Hematopoietic multipotent progenitor cell treated with erythropoietin and hydrocortisone succinate and interleukin-3 and kit ligand, for 8 days (in vitro differentiated cells): ENCODE measurements around the gene NEU1.
"Not testable (repeated sequence)": the region's sequence is repeated elsewhere in the genome, so short reads cannot be mapped to it uniquely, and the experiment has no call there.

Source experiments
- DNase-seq: peaks from one replicate; pipeline ENCODE4 v3.0.0-alpha.2; 2015

The NEU1 gene

DNA sequence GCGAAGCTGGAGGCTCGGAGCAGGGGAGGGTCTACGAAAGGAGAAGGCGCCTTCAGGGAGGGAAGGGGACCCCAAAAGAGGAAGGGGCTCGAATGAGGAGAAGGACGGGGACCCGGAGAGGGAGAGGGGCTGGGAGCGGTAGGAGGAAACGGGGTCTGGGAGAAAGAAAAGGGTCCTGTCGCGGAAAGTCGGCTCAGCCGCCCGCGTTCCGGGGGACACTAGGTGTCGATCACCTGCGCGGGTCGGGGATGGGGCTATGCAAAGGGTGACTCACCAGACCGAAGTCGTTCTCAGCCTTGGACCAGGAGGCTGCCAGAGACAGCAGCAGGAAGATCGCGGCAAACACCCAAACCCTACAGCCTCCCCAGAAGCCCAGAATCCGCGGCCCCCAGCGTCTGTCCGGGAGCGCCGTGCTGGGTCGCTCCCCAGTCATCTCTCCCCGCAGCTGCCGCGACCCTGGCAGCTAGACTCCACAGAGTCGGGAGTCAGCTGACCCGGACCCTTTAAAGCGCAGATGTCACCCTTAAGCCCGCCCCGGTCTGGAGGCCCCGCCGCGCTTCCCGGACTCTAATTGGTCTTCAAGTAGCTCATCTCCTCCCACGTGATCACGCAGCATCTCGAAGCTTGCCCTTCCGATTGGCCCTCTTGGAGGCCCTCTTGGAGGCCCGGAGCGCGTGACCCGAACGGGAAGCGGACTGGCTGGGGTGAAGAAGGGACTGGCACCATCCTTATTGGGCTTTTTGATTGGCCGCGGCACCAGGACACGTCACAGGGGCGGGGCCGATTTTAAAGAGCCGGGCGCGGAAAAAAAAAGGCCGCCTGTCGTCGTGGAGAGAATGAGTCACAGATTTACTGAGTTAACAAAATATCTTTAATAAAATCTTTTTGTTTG, at the start of gene NEU1:
NEU1 (minus strand) TSS at position 478 of the 892 bp plus-strand sequence; CDS start at position 433, 45 bp downstream.
- DNase-seq, result peak; percentile 100

DNA sequence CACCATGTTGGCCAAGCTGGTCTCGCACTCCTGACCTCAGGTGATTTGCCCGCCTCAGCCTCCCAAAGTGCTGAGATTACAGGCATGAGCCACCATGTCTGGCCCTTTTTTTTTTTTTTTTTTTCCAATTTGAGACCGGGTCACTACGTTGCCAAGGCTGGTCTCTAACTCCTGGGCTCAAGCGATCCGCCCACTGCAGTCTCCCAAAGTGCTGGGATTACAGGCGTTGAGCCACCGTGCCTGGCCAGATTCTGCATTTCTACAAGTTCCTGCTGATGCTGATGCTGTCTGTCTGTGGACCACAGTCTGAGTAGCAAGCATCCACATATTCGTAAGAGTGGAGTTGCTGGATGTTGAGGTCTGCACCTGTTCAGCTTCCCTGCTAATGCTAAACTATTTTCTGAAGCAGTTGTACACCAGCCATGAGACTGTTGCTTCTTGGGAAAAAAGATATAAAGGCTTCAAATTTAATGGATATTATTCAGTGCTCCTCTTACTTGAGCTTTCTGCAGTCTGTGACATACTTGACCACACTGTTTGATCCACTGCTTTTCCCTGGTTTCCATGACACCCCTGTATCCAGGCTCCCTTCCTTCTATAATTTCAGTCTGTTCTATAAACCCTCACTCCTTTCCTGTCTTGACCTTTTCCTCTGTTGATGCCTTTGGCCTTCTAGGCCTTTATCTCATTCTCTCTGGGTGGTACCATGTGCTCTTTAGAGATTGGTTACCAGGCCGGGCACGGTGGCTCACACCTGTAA, 49.4 kb upstream of the NEU1 start:
- DNase-seq, result no peak

DNA sequence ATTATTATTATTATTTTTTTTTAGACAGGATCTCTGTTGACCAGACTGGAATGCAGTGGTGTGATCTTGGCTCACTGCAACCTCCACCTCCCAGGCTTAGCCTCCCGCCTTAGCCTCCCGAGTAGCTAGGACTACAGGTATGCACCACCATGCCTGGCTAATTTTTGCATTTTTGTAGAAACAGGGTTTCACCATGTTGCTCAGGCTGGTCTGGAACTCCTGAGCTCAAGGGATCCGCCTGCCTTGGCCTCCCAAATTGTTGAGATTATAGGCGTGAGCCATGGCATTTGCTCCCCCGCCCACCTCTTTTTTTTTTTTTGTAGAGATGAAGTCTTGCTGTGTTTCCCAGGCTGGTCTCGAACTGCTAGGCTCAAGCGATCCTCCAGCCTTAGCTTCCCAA, 46.7 kb upstream of the NEU1 start:
- not testable (repeated sequence) for DNase-seq

DNA sequence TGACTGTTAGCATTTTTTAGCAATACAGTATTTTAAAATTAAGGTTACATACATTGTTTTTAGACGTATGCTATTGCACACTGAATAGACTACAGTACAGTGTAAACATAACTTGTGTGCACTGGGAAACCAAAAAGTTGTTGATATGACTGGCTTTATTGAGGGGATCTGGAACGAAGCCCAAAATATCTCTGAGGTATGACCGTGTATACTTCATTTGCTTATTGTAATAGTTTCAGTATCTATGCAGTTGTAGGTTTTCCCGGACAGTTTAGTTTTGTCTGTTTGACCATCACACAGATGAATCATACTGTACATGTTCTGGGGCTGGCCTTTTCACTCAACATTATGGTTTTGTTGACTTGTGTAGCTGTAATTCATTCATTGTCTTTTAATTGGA, 46.2 kb upstream of the NEU1 start:
- DNase-seq, result no peak

DNA sequence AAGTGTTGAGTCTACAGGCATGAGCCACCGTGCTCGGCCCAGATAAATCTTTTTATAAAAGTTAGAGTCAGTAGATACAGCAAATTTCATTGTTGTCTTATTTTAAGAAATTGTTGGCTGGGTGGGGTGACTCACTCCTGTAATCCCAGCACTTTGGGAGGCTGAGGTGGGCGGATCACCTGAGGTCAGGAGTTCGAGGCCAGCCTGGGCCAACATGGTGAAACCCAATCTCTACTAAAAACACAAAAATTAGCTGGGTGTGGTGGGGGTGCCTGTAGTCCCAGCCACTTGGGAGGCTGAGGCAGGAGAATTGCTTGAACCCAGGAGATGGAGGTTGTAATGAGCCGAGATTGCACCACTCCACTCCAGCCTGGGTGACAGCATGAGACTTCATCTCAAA, 45.6 kb upstream of the NEU1 start:
- not testable (repeated sequence) for DNase-seq

DNA sequence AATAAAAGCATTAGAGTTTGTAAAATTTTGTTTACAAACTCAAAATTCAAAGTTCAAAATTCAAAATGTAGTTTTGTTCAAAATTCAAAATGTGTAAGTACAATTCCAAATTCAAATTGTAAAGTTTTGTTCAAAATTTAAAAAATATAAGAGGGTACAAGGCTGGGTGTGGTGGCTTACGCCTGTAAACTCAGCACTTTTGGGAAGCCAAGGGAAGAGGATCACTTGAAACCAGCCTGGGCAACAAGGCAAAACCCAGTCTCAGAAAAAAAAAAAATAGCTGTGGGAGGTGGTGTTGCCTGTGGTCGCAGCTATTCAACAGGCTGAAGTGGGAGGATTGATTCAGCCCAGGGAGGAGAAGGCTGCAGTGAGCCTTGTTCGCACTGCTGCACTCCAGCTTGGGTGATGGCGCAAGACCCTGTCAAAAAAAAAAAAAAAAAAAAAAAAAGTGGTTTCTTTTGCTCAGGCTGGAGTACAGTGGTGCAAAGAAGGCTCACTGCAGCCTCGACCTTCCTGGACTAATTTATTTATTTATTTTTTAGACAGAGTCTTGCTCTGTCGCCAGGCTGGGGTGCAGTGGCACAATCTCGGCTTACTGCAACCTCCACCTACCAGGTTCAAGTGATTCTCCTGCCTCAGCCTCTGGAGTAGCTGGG, 44.7 kb upstream of the NEU1 start:
- no peak for DNase-seq

DNA sequence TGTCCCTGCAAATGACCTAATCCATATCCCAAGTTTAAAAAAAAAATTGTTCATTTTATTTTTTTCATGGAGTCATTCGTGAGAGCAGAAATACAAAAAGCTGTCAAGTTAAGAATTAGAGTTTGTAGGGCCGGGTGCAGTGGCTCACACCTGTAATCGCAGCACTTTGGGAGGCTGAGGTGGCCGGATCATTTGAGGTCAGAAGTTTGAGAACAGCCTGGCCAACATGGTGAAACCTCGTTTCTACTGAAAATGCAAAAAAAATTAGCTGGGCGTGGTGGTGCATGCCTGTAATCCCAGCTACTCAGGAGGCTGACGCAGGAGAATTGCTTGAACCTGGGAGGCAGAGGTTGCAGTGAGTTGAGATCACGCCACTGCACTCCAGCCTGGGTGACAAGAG, 44.1 kb upstream of the NEU1 start:
- not testable (repeated sequence) for DNase-seq

DNA sequence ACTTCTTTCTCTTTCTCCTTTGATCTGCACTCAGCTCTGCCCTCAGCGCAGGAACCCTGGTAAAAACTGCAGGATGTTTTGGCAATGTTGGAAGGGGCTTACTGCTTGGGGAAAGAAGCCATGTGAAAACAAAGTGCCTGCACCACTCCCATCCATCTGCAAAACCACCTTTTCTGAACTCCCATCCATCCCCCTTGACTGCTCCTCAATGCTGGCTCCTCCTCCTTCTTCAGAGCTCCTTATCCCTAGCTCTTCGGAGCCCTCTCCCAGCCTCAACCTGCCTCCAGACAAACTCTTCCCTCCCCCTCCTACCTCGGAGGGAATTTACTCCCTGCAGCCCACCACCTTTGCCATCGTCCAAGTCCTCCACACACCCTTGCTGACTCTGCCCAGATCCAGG, 43.5 kb upstream of the NEU1 start:
- no peak for DNase-seq

DNA sequence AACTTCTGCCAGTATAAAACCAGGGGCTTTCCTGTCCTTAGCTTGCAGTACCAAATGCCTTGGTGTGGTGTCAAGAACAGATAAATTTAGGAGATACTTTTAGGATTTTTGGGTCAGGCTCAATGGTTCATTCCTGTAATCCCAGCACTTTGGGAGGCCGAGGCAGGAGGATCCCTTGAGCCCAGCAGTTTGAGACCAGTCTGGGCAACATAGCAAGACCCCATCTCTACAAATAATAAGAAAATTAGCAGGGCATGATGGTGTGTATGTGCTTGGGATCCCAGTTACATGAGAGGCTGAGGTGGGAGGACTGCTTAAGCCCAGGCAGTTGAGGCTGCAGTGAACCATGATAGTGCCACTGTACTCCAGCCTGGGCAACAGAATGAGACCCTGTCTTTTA, 42.4 kb upstream of the NEU1 start:
- DNase-seq, result no peak

DNA sequence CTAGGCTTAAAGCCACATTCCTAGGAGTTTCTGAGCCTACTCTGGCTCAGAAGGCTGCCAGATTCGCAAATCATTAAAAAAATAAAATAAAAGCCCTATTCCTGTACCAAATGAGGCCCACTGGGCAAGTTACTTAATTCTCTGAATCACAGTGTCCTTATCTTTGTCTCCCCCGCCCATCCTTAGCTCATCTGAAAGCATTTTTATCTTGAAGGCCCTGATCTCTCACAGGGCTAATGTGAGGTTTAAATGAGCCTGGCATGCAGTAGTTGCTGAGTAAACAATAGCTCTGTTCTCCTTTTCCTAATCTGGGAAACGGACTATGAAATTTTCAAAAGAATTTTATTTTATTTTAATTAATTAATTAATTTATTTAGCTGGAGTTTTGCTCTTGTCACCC, 41.3 kb upstream of the NEU1 start:
- peak; percentile 58 for DNase-seq

DNA sequence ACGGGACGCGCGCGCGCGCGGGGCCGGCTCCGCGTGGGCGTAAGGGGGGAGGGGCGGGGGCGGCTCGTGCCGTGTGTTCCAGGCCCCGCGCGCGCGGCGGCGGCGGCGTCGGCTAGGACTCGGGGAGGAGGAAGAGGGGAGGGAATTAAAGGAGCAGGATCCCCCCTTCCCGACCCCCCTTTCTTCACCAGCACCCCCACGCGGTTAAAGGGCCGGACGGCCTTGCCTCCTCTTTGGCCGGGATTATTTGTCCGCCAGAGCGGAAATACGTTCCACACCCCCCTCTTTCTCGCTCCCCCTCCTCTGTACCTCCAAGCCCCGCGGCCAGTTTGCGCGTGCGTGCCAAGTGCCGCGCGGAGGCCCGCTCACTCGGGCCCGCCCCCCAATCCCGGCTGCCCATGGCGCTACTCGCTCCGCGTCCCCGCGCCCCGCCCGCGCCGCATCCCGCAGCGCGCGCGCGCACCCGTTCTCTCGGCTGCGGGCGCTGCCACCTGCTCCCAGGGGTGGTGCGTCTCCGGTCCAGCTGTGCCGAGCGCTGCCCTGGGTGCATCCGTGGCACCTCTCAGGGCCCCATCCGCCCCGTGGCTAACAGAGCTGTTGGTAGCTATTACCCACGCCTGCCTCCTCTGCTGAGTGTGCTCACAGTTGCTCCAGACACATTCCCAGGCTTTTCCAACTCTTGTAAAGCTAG, 39.5 kb upstream of the NEU1 start, which contains the start of gene ZBTB12:
ZBTB12 (minus strand) TSS at position 134 of the 691 bp plus-strand sequence. CDS start 781 bp downstream, outside the sequence.
- DNase-seq, result peak; percentile 87

DNA sequence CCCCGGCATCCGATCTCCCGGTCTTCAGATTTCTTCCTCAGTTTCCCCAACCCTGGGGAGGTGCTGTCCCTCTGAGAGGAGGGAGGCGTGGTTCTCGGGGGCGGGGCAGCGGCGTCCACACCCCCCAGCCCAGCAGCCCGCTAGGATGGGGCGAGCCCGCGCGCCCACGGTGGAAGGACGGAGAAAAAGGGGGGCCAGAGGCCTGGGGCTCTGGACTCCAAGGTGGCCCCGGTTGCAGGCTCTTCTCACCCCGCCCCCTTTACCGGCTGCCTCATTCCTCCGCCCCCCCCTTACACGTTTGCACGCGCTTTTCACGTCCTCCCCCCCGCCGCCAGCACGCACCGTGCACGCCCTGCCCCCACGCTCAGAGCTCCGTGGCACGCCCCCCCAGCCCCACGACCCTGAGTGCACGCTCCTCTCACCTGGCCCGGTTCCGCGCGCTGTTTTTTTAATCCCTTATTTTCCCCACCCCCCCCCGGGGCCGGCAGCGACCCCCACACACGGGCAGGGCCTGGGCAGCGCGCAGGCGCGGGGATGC, 38.9 kb upstream of the NEU1 start:
- DNase-seq, result peak; percentile 54

DNA sequence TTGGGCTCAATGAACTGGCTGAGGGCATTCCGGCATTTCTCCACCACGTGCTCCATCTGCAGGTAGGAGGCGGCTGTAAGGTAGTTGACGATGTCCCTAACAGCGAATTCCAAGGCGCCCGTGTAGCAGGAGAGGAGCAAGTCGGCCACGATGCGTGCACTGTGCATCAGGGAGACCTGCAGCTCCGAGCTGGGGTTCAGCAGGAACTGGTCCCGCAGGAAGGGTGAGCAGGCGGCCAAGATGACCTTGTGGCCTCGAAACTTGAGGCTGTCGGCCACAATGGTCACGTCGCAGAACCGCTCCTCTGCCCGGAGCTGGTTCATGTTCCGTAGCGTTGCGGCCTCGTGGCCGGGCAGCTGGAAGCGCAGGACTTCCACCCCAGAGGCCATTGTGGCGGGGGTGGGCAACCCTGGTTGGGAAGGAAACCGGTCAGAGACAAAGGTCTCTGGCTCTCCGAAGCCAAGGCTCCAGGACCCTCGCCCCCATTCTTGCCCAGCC, 38.3 kb upstream of the NEU1 start:
- DNase-seq, result no peak

DNA sequence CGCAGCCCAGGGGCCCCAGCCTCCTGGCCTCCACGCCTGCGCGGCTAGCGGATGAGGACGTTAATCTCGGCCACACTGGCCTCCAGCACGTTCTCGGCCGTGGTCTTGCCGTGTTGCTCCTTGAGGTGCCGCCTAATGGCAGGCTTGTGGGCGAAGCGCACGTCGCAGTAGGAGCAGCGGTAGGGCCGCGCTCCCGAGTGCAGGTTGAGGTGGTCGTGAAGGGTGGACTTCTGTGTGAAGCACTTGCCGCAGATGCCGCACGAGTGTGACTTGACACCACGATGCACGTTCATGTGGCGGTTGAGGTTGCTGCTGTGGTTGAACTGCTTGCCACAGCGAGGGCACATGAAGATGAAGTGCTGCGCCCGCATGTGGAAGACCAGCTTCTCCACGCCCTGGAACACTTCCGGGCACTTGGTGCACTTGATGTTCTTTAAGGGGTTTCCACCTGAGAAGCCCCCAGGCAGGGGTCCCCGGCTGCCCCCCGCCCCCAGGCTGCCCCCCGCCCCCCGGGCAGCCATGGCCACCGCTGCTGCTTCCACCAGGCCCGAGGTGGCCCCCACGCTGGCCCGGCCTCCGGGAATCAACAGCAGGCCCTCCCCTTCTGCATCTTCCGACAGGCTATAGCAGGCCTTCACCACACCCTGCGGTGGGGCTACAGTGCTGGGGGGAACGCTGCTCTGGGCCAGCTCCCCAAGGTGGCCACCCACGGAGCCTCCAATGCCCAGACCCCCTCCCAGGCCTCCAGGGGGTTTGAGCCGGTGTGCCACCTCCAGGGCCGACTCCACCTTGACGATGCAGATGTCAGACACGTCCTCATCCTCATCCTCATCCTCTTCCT, 37.5 kb upstream of the NEU1 start:
- no peak for DNase-seq

DNA sequence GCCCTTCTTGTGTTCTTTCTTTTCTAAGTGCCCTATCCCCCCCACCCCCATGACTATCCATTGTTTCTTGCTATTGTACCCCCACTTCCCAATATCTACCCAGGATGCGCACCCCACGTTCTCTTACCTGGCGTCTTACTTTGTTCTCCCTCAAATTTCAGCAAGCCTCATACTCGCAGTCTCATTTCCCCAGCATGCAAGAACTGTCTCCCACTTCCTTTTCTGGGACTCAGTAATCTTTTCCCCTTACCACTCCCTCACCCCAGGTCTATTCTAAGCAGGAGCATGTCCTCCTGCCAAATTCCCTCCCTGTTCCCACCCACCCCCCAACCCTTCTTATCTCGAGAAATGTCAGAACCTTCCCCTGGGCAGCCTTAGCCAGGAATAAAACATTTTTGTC, 36.6 kb upstream of the NEU1 start:
- no peak for DNase-seq

DNA sequence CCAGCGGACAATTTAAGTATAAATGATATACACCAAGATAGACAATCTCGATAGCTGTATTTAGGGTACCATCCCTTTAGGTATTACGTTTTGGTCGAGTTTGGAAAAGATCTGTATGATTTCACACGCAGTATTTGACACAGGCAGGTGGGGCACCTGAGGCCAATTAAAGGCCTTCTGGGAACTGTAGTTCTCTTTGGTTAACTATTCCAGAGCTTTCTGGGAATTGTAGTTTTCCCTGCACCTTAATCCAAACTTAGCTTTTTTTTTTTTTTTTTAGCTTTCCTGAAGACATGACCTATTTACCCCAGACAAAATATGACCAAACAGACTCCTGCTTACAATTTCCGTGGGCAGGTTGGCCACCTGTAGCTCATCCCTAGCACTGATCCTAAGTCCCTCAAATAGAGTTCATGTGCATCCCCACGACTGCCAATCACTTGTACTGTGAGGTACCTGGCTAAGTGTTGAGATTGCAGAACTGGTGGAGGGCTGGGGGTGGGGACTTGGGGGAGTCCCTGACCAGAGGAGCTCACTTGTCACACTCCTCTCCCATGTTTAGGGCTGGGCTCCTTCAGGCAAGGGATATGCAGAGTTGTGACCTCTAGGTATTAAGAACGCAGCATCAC, 35.9 kb upstream of the NEU1 start:
- peak; percentile 69 for DNase-seq

DNA sequence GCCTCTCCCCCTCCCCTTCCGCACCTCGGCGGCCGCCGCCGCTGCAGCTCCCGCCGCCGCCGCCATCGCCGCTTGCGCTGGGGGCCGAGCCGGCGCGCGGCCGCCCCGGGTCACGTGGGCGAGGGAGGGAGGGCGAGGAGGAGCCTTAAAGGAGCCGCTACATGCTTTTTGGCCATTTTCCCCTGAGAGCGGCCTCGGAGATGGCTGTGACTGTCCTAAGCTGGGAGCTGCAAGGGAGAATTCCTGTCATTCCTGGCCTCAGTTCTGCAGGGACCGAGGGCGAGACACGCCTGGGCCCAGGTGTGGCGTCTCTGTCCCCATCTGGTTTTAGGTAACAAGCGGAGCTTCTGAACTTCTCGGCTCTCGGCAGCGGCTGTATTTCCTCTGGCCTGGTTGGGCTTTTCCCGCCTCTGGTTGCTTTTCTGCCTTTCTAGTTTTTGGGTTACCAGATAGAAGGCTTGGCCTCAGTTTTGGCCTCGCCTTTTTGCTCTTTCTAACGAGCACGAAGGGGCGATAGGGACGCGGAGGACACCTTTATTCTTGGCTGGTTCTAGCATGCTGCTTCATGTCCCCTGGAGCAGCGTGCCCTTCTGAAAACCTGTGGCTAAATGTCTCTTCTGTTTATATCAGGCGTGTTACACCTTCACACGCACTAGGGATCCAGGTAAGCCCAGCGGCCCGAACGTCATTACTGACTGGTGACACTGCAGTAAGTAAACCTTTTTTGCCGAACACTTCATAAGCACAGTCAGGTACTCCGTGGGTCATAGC, 35.2 kb upstream of the NEU1 start, which contains the start of gene EHMT2:
EHMT2 (minus strand) TSS at position 87 of the 771 bp plus-strand sequence; CDS start at position 66, 21 bp downstream.
- DNase-seq, result peak; percentile 85

DNA sequence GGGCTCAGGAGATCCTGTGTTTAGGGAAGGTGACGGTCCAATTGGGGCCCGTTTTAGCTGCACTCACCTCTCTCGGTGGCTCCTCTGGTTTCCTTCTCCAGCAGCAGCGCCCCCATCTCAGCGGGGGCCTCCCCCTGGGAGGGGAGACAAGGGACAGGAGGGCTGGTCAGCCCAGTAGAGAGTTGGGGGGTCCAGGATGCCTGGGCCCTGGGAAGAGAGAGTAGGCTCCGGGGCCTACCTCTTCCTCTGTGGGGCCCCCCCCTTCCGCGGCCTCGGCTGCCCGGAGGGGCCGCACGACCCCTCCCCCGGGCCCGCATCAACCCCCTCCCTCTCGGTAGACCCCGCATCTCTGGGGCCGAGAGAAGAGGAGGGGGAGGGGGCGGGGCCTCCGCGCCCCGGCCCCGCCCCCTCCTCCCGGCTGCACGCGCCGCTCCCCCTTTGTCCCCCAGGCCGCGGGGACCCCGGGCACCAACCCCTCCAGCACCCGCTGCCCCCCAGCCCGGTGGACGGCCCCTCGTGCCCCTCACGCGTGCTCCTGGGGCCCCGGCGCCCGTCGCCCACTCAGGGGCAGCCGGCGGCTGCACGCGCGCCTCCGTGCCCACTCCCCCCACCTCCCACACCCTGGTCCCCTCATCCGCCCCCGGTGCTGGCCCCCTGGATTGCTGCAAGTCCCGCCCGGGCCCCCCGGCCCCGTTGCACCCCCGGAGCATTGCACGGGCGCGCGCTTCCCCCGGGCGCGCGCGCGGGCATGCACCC, 34.4 kb upstream of the NEU1 start:
- no peak for DNase-seq

DNA sequence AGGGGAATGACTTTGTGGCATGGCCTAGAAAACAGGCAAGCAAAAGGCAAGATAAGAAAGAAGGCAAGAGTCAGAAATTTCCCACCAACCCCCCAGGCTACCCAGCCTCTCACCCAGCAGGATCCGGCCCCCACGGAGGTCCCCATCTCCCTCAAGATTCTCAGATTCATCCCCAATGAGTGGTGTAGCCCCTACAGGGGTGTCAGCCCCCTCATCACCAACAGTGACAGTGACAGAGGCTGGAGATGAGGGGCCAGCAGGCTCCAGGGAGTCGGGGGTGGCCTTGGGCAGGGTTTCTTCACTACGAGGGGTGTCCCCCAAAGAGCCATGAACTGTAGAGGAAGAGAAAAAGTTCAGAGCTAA, 33.9 kb upstream of the NEU1 start:
- no peak for DNase-seq
